Activated CD4-positive, alpha-beta T cell treated with anti-CD3 and anti-CD28 coated beads for 36 hours (primary cell): ENCODE measurements around the gene LPP. TPM values are rescaled to one million over a fixed set of nuclear protein-coding genes. Genes with fewer than 3 reads are reported as not detected.

Experiments
- ATAC-seq: fragments of 200-7000 bp; cut with Tn5 transposase; one replicate; pipeline ENCODE4 v1.10.0; 2021; ENCODE audit warnings: mild to moderate bottlenecking, moderate library complexity
- CTCF ChIA-PET: fragments of 350-600 bp; sonication (Branson Sonifier 250); formaldehyde crosslinking; loops from one replicate; lab custom pipeline; 2021; ENCODE audit warnings: antibody characterized with exemption; lab: Charles Lee
- POLR2A ChIA-PET: fragments of 350-600 bp; sonication (Branson Sonifier 250); formaldehyde crosslinking; loops from one replicate; lab custom pipeline; 2021; ENCODE audit warnings: antibody characterized with exemption, inconsistent platforms; lab: Charles Lee
- DNase-seq: peaks from one replicate; pipeline ENCODE4 v3.0.0-alpha.2; 2020
- H3K27ac Mint-ChIP-seq: one replicate; pipeline ENCODE4 v1.8.0; 2021; ENCODE audit warnings: mixed read lengths
- H3K27me3 Mint-ChIP-seq: one replicate; pipeline ENCODE4 v1.8.0; 2021; ENCODE audit warnings: mixed read lengths
- H3K36me3 Mint-ChIP-seq: one replicate; pipeline ENCODE4 v1.8.0; 2021; ENCODE audit warnings: low read depth, mixed read lengths
- H3K4me1 Mint-ChIP-seq: one replicate; pipeline ENCODE4 v1.8.0; 2021; ENCODE audit warnings: mixed read lengths
- H3K4me3 Mint-ChIP-seq: one replicate; pipeline ENCODE4 v1.8.0; 2021; ENCODE audit warnings: mild to moderate bottlenecking, moderate library complexity, mixed read lengths
- H3K9me3 Mint-ChIP-seq: one replicate; pipeline ENCODE4 v1.8.0; 2021; ENCODE audit warnings: low read depth, mixed read lengths
- intact Hi-C, 2 experiments: fragments of 100-400 bp; cut with DNase I in 1 of 2; cut with micrococcal nuclease in 1 of 2; formaldehyde crosslinking; loops; one replicate each; pipeline versions ENCODE4 v1.14.2 to v1.15.1; 2022 to 2024; cut with DNase I, micrococcal nuclease
- total RNA-seq, 2 experiments: library from RNA; stranded (reverse); gene quantifications; one replicate each; pipeline ENCODE4 v1.2.3, GENCODE V29; 2021

Gene LPP
- total RNA-seq, 2 experiments from 2014 or later = 34.7 to 40.6 TPM

DNA sequence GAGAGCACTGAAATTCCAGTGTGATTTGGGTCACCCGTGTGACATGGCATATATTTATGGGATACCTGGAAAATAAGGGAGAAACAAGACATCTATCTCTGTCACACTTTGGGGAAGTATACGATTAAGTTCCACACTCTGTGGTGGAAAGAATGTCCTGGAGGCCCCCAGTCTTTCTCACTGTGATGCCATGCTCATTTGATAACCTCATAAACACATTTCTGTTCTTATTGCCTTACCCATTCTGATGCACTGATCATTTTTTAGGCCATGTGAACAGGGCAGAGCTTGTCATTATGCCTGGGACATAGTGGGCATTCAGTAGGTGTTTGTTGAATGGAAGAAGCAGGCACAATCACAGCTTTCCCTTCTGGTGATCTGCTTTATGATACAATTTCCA is 668.5 kb downstream of the LPP start:
- no peak for ATAC-seq
- no peak overlapping the region for H3K27ac Mint-ChIP-seq
- no peak for DNase-seq
- no peak overlapping the region for H3K4me3 Mint-ChIP-seq
- intact Hi-C loops = no loop called here
- no peaks in the 10 kb centered on the region for H3K9me3 Mint-ChIP-seq
- no peaks in the 10 kb centered on the region for H3K36me3 Mint-ChIP-seq
- H3K4me1 Mint-ChIP-seq = peaks cover 15% of the 10 kb centered on the region
- POLR2A ChIA-PET = no interaction called here
- CTCF ChIA-PET = interaction anchor here (0.7 kb wide), 1 partner anchor 132 kb away, joined by 4 read pairs; no protein-coding TSS in a partner anchor
- no peaks in the 10 kb centered on the region for H3K27me3 Mint-ChIP-seq

DNA sequence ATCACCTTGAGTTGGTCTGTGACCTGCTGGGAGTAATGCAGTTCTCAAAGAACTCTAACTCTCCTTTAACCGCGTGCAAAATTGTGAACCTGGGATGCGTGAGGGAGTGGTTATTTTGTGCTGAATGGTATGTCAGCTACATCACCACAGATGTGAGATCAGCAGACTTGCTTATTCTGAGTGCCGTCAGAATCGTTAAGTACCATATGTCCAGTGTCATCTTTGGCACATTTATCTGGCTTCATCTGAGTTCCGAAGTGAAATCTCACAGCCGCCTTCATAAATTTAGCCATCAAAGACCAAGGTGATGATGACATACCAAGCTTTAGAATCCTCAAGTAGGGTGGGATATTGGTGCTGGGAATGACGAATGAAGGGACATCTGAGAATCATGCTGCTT is 670.6 kb downstream of the LPP start:
- no peak overlapping the region for H3K27ac Mint-ChIP-seq
- no peaks in the 10 kb centered on the region for H3K27me3 Mint-ChIP-seq
- ChIA-PET CTCF (interaction anchor here (0.7 kb wide), 2 partner anchors 523 to 1082 kb away, joined by 3 read pairs; no protein-coding TSS in a partner anchor), POLR2A (no interaction called here)
- no peaks in the 10 kb centered on the region for H3K36me3 Mint-ChIP-seq
- DNase-seq (no peak), ATAC-seq (no peak)
- H3K9me3 Mint-ChIP-seq = no peaks in the 10 kb centered on the region
- no peak overlapping the region for H3K4me3 Mint-ChIP-seq
- H3K4me1 Mint-ChIP-seq = peaks cover 16% of the 10 kb centered on the region
- intact Hi-C loops = no loop called here

DNA sequence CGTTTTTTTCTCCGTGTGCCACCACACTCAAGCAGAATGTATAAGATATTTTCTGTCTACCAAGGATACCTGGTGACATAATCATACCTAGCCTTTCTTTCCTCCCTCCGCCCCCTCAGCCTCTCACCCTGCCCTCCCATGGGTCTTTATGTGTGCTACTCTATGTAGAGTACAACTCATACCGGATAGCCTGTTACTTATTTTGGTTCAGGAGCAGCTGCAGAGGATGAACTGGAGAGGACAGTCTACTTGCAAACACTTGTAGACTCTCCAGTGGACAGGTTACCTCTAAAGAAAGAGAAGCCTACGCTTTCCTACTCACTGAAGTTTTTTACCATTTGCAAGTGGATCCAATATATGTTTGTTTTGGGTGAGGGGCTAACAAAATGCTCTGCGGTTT is 671.9 kb downstream of the LPP start:
- Mint-ChIP-seq H3K27me3 (no peaks in the 10 kb centered on the region), H3K9me3 (no peaks in the 10 kb centered on the region), H3K36me3 (no peaks in the 10 kb centered on the region), H3K4me1 (peaks cover 16% of the 10 kb centered on the region), H3K4me3 (no peak overlapping the region), H3K27ac (no peak overlapping the region)
- CTCF ChIA-PET = no interaction called here
- POLR2A ChIA-PET = no interaction called here
- DNase-seq (no peak), ATAC-seq (no peak)
- intact Hi-C loops = loop anchor here in 1 of 2 experiments (2.0 kb wide), 1 partner anchor 37 kb away; no protein-coding TSS in a partner anchor

DNA sequence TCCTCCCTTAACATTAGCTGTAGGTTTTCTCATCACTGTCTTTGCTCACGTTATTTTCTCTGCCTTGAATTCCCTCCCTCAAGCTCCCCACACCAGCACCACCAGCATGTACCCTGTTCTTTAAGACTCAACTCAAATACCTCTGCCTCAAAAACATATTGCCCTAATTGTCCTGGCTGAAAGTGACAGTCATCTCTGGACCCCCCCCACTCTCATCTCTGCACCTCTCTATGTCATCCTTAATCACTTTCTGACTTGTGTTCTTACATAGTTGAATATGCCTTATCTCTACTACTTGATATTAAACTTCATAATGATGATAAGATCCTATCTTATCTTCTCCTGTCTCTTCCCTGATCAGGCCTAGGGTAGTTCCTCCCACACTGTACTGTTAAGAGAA is 672.6 kb downstream of the LPP start:
- Mint-ChIP-seq H3K27me3 (no peaks in the 10 kb centered on the region), H3K4me1 (peaks cover 16% of the 10 kb centered on the region), H3K36me3 (no peaks in the 10 kb centered on the region), H3K9me3 (no peaks in the 10 kb centered on the region), H3K4me3 (no peak overlapping the region), H3K27ac (no peak overlapping the region)
- DNase-seq = peak; percentile 47
- ChIA-PET POLR2A (no interaction called here), CTCF (no interaction called here)
- intact Hi-C loops = loop anchor here in 1 of 2 experiments (2.0 kb wide), 1 partner anchor 38 kb away; no protein-coding TSS in a partner anchor
- ATAC-seq = peak; percentile 72

DNA sequence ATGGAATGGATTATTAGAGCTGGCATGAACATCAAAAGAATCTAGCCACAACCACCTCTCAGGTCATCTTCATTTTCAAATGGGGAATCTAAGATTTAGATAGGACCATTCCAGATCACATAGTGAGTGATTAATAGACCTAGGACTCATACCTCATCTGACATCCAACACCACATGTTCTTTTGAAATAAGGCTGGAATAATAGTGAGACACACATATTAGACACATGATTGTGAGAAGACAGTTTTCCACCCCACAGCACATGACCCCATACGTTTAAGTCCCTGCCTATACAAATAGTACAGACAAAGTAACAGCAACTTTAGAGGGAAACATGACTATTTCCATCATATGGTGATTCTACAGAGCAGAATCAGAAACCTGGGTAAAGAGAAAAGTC is 673.1 kb downstream of the LPP start:
- intact Hi-C loops = loop anchor here in 1 of 2 experiments (2.0 kb wide), 1 partner anchor 38 kb away; no protein-coding TSS in a partner anchor
- ChIA-PET CTCF (no interaction called here), POLR2A (no interaction called here)
- H3K27ac Mint-ChIP-seq = no peak overlapping the region
- H3K27me3 Mint-ChIP-seq = no peaks in the 10 kb centered on the region
- peak; percentile 27 for ATAC-seq
- DNase-seq = no peak
- no peaks in the 10 kb centered on the region for H3K36me3 Mint-ChIP-seq
- peaks cover 16% of the 10 kb centered on the region for H3K4me1 Mint-ChIP-seq
- H3K4me3 Mint-ChIP-seq = no peak overlapping the region
- no peaks in the 10 kb centered on the region for H3K9me3 Mint-ChIP-seq

DNA sequence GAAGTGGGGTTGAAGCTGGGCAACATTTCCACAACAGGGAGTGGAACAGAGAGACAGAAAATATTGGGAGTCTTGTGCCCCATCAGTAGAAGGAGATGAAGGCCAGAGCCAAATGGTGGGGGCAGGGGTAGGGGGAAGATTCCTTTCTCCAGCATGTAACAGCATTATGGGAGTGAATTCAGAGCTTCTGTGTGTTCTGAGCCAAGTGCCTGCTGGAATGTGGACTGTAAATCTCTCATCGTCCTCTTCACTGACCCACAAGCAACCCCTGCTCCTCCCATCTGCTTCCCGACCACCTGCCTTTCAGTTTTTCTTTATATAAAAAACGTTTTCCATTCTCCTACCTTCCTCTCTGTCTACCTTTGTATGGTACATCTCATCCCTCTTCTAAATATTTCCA is 673.6 kb downstream of the LPP start:
- intact Hi-C loops = loop anchor here in 1 of 2 experiments (2.0 kb wide), 1 partner anchor 39 kb away; no protein-coding TSS in a partner anchor
- Mint-ChIP-seq H3K4me1 (peaks cover 16% of the 10 kb centered on the region), H3K27ac (no peak overlapping the region), H3K9me3 (no peaks in the 10 kb centered on the region), H3K4me3 (no peak overlapping the region), H3K27me3 (no peaks in the 10 kb centered on the region), H3K36me3 (no peaks in the 10 kb centered on the region)
- no peak for DNase-seq
- no peak for ATAC-seq
- CTCF ChIA-PET = no interaction called here
- POLR2A ChIA-PET = no interaction called here

DNA sequence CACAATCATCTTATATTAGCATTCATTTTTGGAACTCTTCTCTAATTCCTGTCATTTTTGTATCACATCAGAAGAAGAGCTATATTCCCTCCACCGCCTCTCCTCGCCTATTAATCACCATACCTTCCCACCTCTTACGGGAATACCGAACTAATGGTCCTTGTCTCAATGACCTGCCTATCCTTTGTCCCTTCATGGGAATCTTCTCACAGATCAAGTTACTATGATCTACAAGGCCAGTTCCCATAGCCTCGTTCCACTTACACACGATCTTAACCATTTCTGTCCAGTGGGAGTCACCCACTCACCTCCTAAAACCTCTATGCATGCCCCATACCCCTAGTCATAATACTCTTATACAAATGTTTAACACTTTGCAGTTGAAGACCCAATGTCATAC is 675.2 kb downstream of the LPP start:
- intact Hi-C loops = no loop called here
- ChIA-PET POLR2A (no interaction called here), CTCF (interaction anchor here (1.4 kb wide), 1 partner anchor 126 kb away, joined by 3 read pairs; no protein-coding TSS in a partner anchor)
- Mint-ChIP-seq H3K36me3 (no peaks in the 10 kb centered on the region), H3K9me3 (no peaks in the 10 kb centered on the region), H3K4me1 (peaks cover 22% of the 10 kb centered on the region), H3K27me3 (no peaks in the 10 kb centered on the region), H3K4me3 (no peak overlapping the region), H3K27ac (no peak overlapping the region)
- no peak for ATAC-seq
- no peak for DNase-seq

DNA sequence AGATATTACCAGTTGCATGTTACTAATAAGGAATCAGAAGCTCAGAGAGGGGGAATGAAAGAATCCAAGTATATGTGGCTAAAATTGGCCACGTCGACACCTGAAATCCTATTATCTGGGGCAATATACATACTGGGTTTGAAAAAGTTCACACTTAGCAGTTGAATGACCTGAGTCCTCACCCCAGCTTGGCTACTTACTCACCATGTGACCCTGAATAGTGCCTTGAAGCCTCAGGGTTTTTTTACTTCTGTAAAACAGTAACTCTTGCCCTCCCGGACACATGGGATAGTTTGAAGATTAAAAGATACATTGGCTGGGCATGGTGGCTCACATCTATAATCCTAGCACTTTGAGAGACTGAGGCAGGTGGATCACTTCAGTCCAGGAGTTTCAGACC is 675.6 kb downstream of the LPP start:
- no peak overlapping the region for H3K27ac Mint-ChIP-seq
- no peaks in the 10 kb centered on the region for H3K27me3 Mint-ChIP-seq
- no peak for DNase-seq
- ATAC-seq = no peak
- H3K4me1 Mint-ChIP-seq = peaks cover 27% of the 10 kb centered on the region
- H3K9me3 Mint-ChIP-seq = no peaks in the 10 kb centered on the region
- no peaks in the 10 kb centered on the region for H3K36me3 Mint-ChIP-seq
- H3K4me3 Mint-ChIP-seq = no peak overlapping the region
- intact Hi-C loops = no loop called here
- CTCF ChIA-PET = interaction anchor here (0.7 to 1.4 kb wide), 2 partner anchors 125 to 380 kb away, joined by 3 to 4 read pairs; no protein-coding TSS in a partner anchor
- POLR2A ChIA-PET = no interaction called here

DNA sequence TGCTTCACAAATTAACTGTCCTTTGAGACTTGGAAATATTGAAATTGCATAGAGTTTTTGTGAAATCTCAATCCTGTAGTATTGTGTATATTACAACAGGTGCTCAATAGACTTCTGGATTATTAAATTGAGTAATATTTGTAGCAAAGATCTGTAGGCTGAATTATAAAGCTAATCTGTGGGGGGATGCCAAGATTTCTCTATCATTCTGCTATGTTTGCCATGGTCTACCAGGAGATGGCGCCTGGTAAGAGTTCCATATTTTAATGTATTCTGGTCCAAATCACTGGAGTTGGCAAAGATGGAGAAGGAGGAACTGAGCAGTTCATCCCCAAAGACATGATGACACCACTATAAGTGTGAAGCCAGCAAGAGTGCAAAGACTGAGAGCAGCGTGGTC is 676.9 kb downstream of the LPP start:
- intact Hi-C loops = loop anchor here (2.0 to 10.0 kb wide), 3 partner anchors 124 to 1089 kb away; no protein-coding TSS in a partner anchor
- H3K27ac Mint-ChIP-seq = no peak overlapping the region
- H3K36me3 Mint-ChIP-seq = no peaks in the 10 kb centered on the region
- no peak overlapping the region for H3K4me3 Mint-ChIP-seq
- no peaks in the 10 kb centered on the region for H3K27me3 Mint-ChIP-seq
- ATAC-seq (no peak), DNase-seq (peak; percentile 13)
- H3K4me1 Mint-ChIP-seq = peaks cover 26% of the 10 kb centered on the region
- CTCF ChIA-PET = interaction anchor here (0.6 to 2.4 kb wide), 5 partner anchors 15 to 211 kb away, joined by 3 to 19 read pairs (median 3); no protein-coding TSS in a partner anchor
- POLR2A ChIA-PET = no interaction called here
- no peaks in the 10 kb centered on the region for H3K9me3 Mint-ChIP-seq

DNA sequence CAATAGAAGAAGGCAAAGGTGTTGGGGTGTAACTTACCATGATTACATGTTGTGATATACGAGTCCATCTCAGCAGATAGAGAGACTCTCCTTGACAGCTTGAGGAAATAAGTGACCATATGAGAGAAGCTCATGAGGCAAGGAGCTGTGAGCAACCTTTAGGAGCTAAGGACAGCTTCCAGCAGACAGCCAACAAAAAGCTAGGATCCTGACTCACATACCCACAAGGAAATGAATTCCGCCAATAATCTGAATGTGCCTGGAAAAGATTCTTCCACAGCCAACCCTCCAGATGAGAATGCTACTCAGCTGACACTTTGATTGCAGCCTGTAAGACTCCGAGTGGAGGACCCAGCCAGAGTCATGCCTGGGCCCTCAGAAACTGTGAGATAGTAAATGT is 678.2 kb downstream of the LPP start:
- intact Hi-C loops = loop anchor here (5.0 to 10.0 kb wide), 2 partner anchors 313 to 1090 kb away; no protein-coding TSS in a partner anchor
- CTCF ChIA-PET = interaction anchor here (0.6 to 2.4 kb wide), 6 partner anchors 9 to 1090 kb away, joined by 3 to 19 read pairs (median 3); no protein-coding TSS in a partner anchor
- no peaks in the 10 kb centered on the region for H3K36me3 Mint-ChIP-seq

DNA sequence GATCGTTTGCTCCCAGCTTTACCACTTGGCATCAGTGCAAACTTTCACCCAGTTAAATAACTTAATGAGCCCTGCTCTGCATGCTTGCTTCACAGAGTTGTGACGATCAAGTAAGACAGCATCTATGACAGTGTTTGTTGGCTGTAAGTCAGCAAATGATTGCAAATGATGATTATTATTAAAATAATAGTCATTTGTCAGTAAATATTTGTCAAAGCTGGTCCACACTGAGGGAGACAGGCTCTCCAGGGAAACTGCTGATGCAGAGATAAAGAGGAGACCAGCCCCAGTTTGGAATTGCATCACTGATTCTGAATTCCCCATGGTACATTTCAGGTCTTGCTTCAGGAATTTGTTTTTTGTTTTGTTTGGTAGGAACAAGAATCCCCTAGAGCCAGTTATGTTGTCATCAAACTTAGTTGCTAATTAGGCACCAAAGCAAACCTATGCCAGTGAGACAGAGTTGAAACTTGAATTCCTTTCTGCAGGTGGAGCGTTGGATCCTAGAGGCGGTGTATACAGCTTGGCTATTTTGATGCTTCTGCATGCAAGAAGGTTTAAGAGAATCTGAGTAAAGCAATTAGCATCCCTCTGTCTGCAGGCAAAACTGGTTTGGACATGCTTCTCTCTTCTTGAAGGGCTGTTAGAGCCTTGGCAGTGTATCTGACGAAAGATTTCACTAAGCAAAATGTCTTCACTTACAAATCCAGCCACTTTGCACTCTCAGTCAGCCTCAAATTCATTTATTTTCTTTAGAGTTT is 679.2 kb downstream of the LPP start:
- POLR2A ChIA-PET = no interaction called here
- Mint-ChIP-seq H3K9me3 (no peaks in the 10 kb centered on the region), H3K27me3 (no peaks in the 10 kb centered on the region), H3K36me3 (no peaks in the 10 kb centered on the region), H3K4me3 (no peak overlapping the region), H3K27ac (no peak overlapping the region), H3K4me1 (peaks cover 14% of the 10 kb centered on the region)
- DNase-seq (no peak), ATAC-seq (no peak)
- intact Hi-C loops = loop anchor here (5.0 to 10.0 kb wide), 2 partner anchors 312 to 1091 kb away; no protein-coding TSS in a partner anchor
- CTCF ChIA-PET = interaction anchor here (1.3 to 1.5 kb wide), 2 partner anchors 43 to 82 kb away, joined by 3 read pairs; no protein-coding TSS in a partner anchor

More for the DNA sequence above, 678.2 kb downstream of the LPP start:
- no peak for DNase-seq
- ATAC-seq = no peak
- Mint-ChIP-seq H3K4me3 (no peak overlapping the region), H3K4me1 (peaks cover 18% of the 10 kb centered on the region), H3K27me3 (no peaks in the 10 kb centered on the region), H3K9me3 (no peaks in the 10 kb centered on the region), H3K27ac (no peak overlapping the region)
- POLR2A ChIA-PET = no interaction called here
